NK-92 (cell line): ENCODE measurements around the gene C13orf42.
"Not testable (repeated sequence)": the region's sequence is repeated elsewhere in the genome, so short reads cannot be mapped to it uniquely, and the experiment has no call there.

Experiments used
- DNase-seq: peaks from one replicate; lab custom pipeline; 2025; ENCODE audit not compliant: unreplicated experiment; lab: John Stamatoyannopoulos, UW

C13orf42 gene

DNA sequence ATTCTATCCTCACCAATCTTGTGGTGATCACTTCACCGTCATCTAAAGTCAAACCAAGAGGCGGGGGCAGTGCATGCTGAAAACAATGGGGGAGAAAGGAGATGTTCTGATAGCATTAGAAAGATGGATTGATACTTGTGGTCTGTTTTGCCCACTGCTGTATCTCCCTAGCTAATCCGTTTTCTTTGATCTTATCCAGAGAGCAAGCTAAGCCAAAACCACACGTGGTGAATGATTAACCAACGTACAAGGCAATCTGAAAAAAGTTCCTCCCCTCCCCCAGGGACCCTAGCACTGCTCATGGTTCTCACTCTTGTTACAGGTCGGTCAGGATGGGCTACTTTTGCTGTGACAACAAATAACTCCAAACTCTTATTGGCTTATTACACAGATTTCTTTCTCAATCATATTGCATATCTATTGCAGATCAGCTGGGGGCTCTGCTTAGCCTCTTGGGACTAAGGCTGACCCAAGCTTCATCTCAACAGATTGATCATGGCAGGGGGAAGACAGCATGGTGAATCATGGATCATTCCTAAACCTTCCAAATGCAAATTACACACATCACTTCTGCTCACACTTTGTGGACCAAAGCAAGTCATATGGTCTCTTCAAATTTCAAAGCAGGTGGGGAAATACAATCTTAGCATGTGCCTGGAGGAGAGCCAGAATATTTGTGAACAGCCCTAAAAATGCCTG, 11.9 kb upstream of the C13orf42 start:
- no peak for DNase-seq

DNA sequence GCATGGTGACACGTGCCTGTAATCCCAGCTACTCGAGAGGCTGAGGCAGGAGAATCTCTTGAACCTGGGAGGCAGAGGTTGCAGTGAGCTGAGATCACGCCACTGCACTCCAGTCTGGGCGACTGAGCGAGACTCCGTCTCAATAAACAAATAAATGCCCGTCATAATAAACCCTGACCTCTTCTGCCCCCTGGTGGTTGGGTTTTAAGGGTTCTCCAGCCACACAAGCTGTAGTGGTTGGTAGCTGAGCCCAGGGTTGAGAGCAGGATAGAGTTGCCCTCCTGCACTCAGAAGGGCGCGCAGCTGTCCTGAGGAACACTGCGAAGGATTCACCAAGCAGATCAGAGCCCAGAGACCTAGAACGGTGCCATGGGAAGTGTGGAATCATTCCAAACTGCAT, 9.8 kb upstream of the C13orf42 start:
- not testable (repeated sequence) for DNase-seq

DNA sequence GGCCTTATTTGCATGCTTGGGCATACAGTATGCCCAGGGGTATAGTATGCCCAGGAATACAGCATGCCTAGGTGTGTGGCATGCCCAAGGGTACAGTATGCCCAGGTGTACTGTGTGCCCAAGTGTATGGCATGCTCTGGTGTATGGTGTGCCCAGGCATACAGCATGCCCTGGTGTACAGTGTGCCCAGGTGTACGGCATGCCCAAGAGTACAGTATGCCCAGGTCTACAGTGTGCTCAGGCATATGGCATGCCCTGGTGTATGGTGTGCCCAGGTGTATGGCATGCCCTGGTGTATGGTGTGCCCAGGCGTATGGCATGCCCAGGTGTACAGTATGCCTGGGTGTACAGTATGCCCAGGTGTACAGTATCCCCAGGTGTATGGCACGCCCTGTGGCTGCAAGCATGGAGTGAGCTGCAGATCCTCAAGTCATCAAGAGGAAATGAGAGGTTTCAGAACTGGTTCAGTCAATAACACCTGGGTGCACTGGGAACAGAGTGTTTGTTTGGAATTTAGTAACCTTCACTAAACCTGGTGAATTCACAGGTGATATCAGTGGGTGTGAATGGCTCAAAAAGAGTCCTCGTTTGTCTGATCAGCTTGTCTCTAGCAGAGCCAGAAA, 7.8 kb upstream of the C13orf42 start:
- DNase-seq: no peak

DNA sequence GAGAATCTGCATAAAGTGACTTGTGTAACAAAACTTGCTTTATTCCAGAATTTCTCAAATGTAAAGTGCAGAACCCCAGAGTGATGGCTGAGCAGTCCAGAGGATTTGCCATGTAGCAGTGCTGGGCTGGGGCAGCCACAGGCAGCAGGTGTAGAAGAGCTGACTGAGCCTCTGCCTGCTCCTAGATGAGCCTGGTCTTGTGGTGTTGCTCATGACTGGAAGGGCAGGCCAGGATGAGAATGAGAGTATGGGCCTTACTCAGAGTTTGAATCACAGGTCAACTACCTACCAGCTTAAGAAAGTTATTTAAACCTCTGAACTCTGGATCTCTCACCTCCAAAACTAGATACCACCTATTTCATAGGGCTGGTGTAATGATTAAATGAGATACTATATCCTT, 2.9 kb upstream of the C13orf42 start:
- no peak for DNase-seq

DNA sequence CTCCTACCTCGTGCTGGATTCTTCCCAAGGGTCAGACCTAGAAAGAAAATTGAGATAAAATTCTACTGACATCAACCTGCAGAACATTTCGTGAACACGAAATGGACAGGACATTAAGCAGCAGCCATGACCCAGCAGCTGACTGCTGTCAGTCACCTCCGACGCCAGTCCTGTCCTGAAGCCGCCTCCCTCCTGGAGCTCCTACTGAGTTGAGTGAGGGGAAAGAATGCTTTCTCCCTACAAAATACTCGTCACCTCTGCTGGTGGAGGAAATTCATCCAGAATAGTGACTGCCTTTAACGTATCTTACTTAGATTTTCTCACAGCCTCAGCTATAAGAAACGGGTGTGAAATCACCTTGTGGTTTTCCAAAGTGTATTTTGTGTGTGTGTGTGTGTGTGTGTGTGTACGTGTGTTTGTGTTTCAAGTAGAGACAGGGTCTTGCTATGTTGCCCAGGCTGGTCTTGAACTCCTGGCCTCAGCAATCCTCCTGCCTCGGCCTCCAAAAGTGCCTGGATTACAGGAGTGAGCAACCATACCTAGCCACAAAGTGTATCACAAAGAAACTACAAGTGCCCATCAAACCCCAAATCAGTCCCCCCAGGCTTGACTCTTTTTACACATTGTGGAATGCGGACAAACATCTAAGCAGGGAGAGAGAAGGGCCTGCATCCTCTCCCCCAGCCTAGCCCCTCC, 2.3 kb upstream of the C13orf42 start:
- no peak for DNase-seq

DNA sequence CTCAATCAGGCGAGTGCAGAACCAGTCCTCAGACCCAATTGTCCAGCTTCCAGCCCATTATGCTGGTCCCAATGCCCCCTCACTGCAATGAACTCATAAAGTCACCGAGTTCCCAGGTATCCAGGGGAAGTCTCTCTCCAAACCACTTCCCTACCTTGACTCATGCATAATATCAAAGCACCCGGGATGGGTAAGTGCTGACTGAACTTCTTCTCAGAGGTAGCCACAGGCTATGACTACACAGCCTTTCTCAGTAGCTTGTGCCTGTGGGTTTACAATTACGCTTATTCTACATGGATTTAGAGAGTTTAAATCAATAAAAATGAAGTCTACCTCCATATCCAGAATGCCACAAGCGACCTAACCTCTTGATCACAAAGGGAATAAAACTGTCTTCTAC, 1.7 kb upstream of the C13orf42 start:
- DNase-seq: no peak

DNA sequence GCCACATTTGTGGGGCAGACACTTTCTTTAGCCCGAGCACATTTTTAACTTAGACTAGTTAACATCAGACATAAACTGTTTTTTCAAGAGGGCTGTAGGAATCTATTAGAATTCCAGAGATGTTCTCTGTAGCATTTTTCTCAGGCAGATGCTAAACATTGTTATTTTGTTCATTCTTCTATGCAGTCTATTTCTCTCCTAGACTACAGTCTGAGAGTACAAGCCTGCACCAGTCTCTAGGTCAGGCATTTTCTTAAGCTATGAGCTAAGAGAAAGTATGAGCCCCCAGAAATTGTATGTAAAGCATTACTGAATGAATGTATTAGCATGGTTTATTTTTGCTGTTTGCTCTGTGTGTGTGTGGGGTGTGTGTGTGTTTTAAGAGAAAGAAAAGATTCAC, 923 bp upstream of the C13orf42 start:
- DNase-seq: no peak

DNA sequence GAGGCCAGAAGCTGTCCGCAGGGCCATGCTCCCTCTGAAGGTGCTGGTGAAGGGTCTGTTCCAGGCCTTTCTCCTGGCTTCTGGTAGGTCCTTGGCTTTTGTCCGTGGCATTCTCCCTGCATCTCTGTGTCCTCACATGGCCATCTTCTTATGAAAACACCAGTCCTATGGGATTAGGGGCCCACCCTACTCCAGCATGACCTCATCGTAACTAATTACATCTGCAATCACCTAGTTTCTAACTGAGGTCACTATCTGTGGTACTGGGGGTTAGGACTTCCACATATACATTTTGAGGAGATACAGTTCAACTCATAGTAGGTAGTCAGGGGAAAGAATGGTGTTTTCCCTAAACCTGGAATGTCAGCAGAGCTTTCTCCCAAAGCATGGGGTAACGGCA, 3.1 kb downstream of the C13orf42 start:
- DNase-seq: no peak

DNA sequence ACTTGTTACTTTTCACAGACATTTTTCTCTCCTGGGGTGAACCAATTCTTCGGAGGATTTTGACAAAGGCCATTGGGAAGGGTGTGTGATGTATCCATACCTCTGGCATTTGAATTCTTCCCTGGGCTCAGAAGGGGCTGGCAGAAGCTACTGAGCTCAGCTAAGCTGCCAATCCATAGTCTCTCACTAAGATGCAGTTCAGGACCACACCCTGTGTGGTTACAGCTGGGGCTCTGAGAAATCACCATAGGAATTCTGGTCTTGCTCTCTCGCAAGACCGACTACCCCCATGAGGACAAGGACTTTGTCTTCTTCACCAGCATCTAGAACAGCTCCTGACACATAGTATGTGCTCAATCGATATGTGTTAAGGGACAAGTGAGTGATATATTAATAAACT, 6.0 kb downstream of the C13orf42 start:
- DNase-seq: no peak

DNA sequence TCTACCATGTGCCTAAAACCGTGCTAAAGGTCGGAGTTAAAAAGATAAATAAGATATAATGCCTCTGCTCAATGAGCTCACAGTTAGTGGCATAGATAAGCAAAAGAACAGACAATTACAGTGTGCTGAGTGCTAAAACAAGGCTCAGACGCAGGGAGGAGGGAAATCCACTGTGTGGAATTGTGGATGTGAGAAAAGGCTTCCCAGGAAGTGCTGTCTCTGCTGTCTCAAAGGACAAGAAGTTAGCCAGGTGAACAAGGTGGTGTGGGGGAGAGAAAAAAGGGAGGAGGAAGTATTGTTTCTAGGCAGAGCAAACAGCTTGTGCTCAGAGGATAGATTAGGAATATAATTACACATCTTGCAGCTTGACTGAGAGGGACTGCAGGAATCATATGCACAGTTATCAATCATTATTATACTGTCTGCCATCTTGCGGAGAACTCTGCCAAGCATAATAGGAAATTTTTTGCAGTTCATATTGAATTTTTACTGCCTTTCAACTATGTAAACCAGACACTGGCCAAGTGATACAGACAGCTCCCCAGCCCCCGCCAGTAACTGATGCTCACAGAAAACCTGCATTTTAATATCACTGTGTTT, 9.3 kb downstream of the C13orf42 start:
- DNase-seq: no peak

DNA sequence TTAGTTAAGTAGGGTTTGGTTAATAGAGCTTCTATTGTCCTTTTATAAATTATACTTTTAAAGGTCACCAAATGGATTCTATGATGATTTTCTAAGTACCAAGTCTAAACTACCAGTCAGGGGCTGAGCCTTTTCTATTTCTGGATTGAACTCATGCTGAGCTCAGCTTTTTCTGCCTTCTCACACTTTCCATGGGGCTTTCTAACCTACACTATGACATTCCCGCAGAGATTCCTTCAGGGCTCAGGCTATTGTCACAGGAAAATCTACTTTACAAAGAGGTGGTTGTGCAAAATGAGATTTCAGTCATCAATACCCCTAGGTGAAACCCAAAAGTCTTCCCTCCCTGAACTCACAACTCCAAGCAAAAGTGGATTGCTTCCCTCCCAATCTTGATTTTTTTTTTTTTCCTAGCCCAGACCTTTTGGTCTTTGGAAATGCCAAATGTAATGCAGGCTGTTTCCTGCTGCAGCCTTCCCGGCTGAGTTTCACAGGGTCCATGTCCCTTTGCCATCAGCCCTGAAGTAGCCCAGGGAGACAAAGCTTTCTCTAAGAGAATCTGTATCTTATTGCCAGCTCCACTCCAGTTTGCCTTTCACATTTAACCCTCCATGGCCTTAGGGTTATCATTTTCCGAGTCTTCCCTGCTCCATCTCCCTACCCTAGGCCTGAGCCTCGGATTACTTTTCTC, 13.6 kb downstream of the C13orf42 start:
- DNase-seq: no peak

DNA sequence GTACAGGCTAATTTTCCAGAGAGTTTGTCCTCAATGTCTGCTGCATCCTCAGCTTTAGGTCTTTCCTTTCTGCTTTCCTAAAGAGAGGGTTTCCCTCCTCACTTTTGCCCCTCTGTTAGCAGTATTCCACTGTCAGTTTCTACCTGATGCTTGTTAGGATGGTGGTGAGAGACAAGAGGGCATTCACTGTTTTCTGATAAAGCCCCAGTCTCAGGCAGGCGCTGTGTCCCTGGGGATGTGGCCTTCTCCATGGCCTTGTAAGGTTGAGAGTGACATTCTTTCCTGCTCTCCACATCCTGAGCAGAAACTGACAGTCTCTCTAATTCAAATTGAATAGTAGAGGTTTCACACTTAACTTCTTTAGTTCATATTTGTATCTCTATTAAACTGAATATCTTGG, 14.9 kb downstream of the C13orf42 start:
- DNase-seq: no peak

DNA sequence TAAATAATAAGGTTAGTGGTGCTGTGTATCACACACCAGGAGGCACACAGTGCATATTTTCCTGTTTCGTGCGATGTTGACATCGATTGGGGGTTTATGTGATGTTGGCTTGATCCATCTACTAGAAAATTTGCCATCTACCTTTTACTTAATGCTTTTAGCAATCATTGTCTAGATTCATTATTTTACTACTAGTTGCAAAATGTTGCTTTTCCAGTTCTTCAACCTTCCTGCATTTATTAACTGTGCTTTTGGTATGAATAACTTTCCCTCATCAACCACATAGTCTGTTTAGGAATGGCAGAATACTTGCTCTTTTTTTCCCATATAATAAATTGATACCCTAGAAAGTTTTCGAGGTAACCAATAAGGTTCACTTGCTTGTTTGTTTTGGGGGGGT, 17.5 kb downstream of the C13orf42 start:
- no peak for DNase-seq

DNA sequence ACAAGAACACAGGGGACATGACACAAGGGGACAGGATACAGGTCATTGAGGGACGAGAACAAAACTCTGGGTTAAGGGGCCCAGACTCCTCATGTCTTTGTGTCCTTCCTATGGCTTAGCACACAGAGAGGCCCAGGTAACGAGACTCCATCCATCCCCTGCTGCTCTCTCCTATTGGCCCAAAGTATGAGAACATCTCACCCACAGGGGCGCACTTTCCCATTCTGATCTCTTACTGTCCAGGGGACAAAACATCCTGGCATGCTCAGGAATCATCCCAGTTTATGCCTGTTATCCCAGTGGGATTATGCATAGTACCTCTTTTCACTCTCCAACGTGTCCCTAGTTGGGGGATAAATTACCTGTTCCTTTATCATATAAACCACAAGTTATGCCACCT, 19.2 kb downstream of the C13orf42 start:
- no peak for DNase-seq

DNA sequence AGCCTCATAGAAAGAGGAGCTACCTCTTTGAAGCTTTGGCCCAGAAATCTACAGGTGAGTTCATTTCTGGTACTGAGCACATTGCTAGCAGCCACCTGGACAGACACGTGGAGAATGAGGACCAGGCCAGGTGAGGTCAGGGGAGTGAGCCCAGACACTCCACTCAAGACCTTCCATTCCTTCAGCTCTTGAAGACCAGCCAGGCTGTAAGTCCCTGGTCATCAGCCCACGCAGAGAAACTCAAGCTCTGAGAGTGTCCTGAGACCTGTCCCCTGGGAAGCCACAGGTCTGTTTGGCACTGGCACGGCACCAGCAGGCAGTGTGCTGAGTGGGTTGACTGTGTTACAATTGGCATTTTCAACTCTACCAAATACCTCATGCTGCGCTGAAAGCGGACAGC, 27.4 kb downstream of the C13orf42 start:
- no peak for DNase-seq

DNA sequence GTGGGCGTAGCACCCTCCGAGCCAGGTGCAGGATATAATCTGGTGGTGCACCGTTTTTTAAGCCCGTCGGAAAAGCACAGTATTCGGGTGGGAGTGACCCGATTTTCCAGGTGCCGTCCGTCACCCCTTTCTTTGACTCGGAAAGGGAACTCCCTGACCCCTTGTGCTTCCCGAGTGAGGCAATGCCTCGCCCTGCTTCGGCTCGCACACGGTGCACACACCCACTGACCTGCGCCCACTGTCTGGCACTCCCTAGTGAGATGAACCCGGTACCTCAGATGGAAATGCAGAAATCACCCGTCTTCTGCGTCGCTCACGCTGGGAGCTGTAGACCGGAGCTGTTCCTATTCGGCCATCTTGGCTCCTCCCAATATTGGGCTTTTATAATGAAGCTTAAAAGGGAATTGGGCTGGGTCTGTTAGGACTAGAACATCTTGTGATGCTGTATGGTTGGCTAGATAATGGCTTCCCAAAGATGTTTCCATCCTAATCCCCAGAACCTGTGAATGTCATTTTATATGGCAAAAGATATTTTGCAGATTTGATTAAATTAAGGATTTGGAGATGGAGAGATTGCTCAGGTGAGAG, 30.5 kb downstream of the C13orf42 start:
- DNase-seq: not testable (repeated sequence)

DNA sequence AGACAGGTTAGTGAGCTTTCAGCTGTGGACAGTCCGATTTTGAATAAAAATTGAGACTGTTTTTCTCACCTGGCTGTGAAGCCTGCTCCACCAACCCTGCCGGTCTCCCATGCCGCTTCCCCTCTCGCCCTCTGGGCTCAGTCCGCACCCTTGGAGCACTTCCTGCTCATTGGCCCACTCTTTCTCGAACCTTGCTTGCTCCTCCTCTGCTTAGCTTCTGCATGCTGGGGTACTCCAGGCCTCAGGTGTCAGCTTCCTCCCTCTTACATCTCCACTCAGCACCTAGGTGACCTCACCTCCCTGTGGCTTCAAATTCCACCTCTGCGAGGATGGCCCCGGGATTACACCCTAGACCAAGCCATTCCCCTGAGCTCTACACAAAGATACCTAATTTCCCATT, 39.6 kb downstream of the C13orf42 start:
- DNase-seq: no peak

DNA sequence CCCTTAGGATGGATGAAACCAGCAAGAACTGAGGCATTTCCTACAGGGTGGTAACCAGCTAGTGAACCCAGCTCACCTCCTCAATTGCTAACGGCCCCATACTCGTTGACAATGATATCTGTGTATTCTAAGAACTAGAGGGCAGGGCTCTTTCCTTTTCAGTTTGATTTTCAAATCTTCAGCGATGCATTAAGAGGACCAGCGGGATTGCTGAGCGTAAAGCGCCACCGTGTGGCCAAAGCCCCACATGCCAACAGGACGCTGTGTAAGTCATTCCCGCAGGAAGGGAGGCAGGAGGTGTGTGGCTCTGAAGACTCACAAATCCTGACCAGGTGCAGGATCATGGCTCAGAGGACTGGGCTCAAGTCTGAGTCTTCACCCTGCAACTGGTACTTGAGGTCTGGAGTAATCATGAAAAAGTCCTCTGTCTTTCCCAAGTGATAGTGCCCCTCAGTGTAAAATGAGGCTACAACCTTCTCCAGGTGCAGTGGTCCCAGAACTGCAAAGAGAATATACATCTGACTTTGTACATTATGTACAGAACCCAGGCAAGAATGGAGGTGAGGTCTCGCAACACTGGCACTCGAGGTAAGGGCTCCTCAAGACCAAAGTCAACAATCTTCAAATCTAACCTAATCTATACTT, 40.9 kb downstream of the C13orf42 start:
- DNase-seq: no peak

DNA sequence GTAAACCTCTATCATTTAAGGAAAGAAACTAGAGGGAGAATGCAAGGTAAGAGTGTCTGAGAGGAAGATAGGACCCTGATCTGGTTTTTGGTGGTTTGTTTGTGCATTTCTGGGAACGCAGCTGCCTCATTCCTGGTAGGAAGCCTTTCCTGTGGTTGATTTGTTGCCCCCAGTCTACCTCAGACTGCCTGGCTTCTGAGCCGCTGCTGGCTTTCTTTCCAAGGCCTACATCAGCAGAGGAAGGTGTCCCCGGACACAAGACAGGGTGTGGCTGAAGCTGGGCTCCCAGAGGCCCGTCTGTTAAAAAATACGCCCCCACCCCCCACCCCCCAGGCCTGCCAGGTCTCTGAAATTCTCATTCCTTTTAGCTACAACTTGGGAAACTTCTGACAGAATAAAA, 42.6 kb downstream of the C13orf42 start:
- no peak for DNase-seq

DNA sequence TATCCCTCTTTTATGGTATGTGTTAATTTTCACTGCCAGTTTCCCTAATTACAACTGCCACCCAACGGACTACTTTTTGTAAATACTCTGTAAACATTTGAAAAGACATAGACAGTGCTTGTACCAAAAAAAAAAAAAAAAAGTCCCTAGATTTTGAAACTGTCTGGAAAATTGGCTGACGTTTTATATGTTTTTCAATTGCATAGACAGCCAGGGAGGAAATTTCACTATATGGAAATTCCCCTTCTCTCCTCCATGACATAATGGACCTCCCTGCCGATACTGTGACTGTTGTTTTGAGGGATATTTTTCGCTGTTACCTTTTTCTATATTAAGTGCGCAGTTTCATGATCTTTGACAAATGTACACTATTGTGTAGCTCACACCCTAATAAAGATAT, 43.4 kb downstream of the C13orf42 start:
- DNase-seq: no peak
